Stimulated activated CD8-positive, alpha-beta memory T cell treated with anti-CD3 and anti-CD28 coated beads, Interleukin-15, amount 100 ng/mL, for 1 hour (primary cell): Measurements from ENCODE around the gene CHTF18.
"Not testable (repeated sequence)": the region's sequence is repeated elsewhere in the genome, so short reads cannot be mapped to it uniquely, and the experiment has no call there.

Experiments used
- DNase-seq: peaks from one replicate; pipeline ENCODE4 v3.0.0-alpha.2; 2020; ENCODE audit warnings: low read depth

The CHTF18 gene

GRCh38 chr16:808085-808386 lies 19.6 kb downstream of the CHTF18 start:
- no peak for DNase-seq

- peak; percentile 26 for DNase-seq
These were observed 24.9 kb downstream of the CHTF18 start for GRCh38 chr16:813204-813915.

GRCh38 chr16:813916-814412 lies 25.5 kb downstream of the CHTF18 start:
- no peak for DNase-seq

GRCh38 chr16:814974-815373 lies 26.6 kb downstream of the CHTF18 start:
- no peak for DNase-seq

GRCh38 chr16:815861-816260 lies 27.4 kb downstream of the CHTF18 start:
- no peak for DNase-seq

- no peak for DNase-seq
These were observed 28.8 kb downstream of the CHTF18 start for GRCh38 chr16:817001-817906.

- no peak for DNase-seq
These were observed 29.7 kb downstream of the CHTF18 start for GRCh38 chr16:818132-818531.

GRCh38 chr16:818592-818991 lies 30.2 kb downstream of the CHTF18 start:
- DNase-seq, result no peak

- DNase-seq, result peak; percentile 21
These were observed 31.1 kb downstream of the CHTF18 start for GRCh38 chr16:819336-820043.

- not testable (repeated sequence) for DNase-seq
These were observed 31.6 kb downstream of the CHTF18 start for GRCh38 chr16:820044-820408.

- DNase-seq, result no peak
These were observed 32.3 kb downstream of the CHTF18 start for GRCh38 chr16:820748-821147.

- no peak for DNase-seq
These were observed 33.3 kb downstream of the CHTF18 start for GRCh38 chr16:821751-822150.

- no peak for DNase-seq
These were observed 33.9 kb downstream of the CHTF18 start for GRCh38 chr16:822174-822908.

- no peak for DNase-seq
These were observed 34.5 kb downstream of the CHTF18 start for GRCh38 chr16:822909-823297.

- no peak for DNase-seq
These were observed 35.8 kb downstream of the CHTF18 start for GRCh38 chr16:824194-824593.

GRCh38 chr16:824601-825000 lies 36.2 kb downstream of the CHTF18 start:
- no peak for DNase-seq

GRCh38 chr16:825341-826061 lies 37.1 kb downstream of the CHTF18 start:
- no peak for DNase-seq

GRCh38 chr16:827513-827912 lies 39.1 kb downstream of the CHTF18 start:
- no peak for DNase-seq

GRCh38 chr16:828891-829290 lies 40.5 kb downstream of the CHTF18 start:
- DNase-seq, result no peak

- no peak for DNase-seq
These were observed 41.9 kb downstream of the CHTF18 start for GRCh38 chr16:830107-830870.
